Activated CD4-positive, alpha-beta T cell treated with anti-CD3 and anti-CD28 coated beads for 36 hours (primary cell): ENCODE results near the gene TPH1. TPM values are rescaled to one million over a fixed set of nuclear protein-coding genes. Genes with fewer than 3 reads are reported as not detected.

Source experiments
- ATAC-seq: fragments of 200-7000 bp; cut with Tn5 transposase; one replicate; pipeline ENCODE4 v1.10.0; 2021; ENCODE audit warnings: mild to moderate bottlenecking, moderate library complexity
- CTCF ChIA-PET: fragments of 350-600 bp; sonication (Branson Sonifier 250); formaldehyde crosslinking; loops from one replicate; lab custom pipeline; 2021; ENCODE audit warnings: antibody characterized with exemption; lab: Charles Lee
- POLR2A ChIA-PET: fragments of 350-600 bp; sonication (Branson Sonifier 250); formaldehyde crosslinking; loops from one replicate; lab custom pipeline; 2021; ENCODE audit warnings: antibody characterized with exemption, inconsistent platforms; lab: Charles Lee
- DNase-seq: peaks from one replicate; pipeline ENCODE4 v3.0.0-alpha.2; 2020
- H3K27ac Mint-ChIP-seq: one replicate; pipeline ENCODE4 v1.8.0; 2021; ENCODE audit warnings: mixed read lengths
- H3K27me3 Mint-ChIP-seq: one replicate; pipeline ENCODE4 v1.8.0; 2021; ENCODE audit warnings: mixed read lengths
- H3K36me3 Mint-ChIP-seq: one replicate; pipeline ENCODE4 v1.8.0; 2021; ENCODE audit warnings: low read depth, mixed read lengths
- H3K4me1 Mint-ChIP-seq: one replicate; pipeline ENCODE4 v1.8.0; 2021; ENCODE audit warnings: mixed read lengths
- H3K4me3 Mint-ChIP-seq: one replicate; pipeline ENCODE4 v1.8.0; 2021; ENCODE audit warnings: mild to moderate bottlenecking, moderate library complexity, mixed read lengths
- H3K9me3 Mint-ChIP-seq: one replicate; pipeline ENCODE4 v1.8.0; 2021; ENCODE audit warnings: low read depth, mixed read lengths
- intact Hi-C, 2 experiments: fragments of 100-400 bp; cut with DNase I in 1 of 2; cut with micrococcal nuclease in 1 of 2; formaldehyde crosslinking; loops; one replicate each; pipeline versions ENCODE4 v1.14.2 to v1.15.1; 2022 to 2024; cut with DNase I, micrococcal nuclease
- total RNA-seq, 2 experiments: library from RNA; stranded (reverse); gene quantifications; one replicate each; pipeline ENCODE4 v1.2.3, GENCODE V29; 2021

The TPH1 gene
- total RNA-seq = under 1 TPM; 0.18 to 0.23 TPM

DNA sequence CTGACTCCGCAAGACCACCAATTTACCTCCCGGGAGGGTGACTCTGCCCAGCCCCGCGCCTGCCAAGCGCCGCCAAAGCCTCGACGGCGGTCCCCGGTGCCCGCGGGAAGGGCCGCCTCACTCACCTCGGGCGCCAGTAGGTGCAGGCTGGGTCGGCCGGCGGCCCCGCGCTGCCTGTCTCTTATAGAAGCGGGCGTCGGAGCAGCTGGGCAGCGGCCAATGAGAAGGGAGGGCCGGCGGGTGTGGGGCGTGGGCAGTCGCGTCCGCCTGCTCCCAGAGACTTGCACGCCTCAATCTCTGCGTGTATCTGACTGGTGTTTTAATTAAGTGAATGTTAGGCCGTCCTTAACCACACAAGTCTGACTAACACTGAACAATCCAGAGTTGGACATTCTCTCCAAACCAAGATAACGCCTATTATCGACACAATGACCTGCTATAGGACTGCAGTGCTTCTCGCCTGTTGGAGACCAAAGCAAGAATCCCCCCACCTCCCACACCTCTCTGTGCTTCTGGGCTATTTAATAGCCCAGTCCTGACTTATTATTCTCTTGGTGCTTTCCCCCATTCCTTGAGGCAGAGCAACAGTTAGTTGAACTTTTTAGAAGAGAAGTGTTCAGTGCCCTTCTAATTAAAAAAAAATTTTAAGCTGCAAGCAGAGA is at the start of gene TPH1:
Gene TPH1 (minus strand): TSS at position 154 of the 662 bp plus-strand sequence. CDS start 5,507 bp downstream, outside the sequence.
- POLR2A ChIA-PET = no interaction called here
- CTCF ChIA-PET = interaction anchor here (0.6 to 0.7 kb wide), 2 partner anchors 49 to 60 kb away, joined by 3 to 4 read pairs; no protein-coding TSS in a partner anchor

DNA sequence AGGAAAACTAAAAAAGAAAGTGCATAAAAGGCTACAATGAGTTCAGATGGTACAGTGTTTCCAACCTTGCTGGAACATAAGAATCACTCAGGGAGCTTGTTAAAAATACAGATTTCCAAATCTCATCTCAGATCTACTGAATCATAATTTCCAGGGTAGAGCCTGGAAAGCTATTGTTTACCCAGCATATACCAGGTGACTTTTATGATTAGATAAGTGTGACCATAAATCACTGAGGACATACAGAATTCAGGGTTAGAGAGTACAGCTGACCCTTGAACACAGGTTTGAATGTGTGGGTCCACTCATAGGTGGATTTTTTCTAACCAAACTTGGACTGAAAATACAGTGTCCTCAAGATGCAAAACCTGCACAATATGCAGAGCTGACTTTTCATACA is 47.9 kb upstream of the TPH1 start:
- ATAC-seq = no peak
- ChIA-PET CTCF (interaction anchor here (0.8 to 2.0 kb wide), 5 partner anchors 12 to 115 kb away, joined by 3 to 5 read pairs (median 4); partner anchors contain the start of gene SAAL1), POLR2A (no interaction called here)
- no peaks in the 10 kb centered on the region for H3K27me3 Mint-ChIP-seq
- DNase-seq = no peak
- peak overlapping the region; percentile 43 for H3K27ac Mint-ChIP-seq
- H3K4me1 Mint-ChIP-seq = peaks cover 25% of the 10 kb centered on the region
- H3K36me3 Mint-ChIP-seq = peaks cover 54% of the 10 kb centered on the region
- H3K9me3 Mint-ChIP-seq = no peaks in the 10 kb centered on the region
- intact Hi-C loops = no loop called here
- no peak overlapping the region for H3K4me3 Mint-ChIP-seq

More for the DNA sequence above, at the start of gene TPH1:
- Mint-ChIP-seq H3K36me3 (peaks cover 1% of the 10 kb centered on the region), H3K4me3 (no peak within 1 kb of the TSS), H3K27me3 (peaks cover 40% of the 10 kb centered on the region), H3K4me1 (no peaks in the 10 kb centered on the region), H3K27ac (no peak within 1 kb of the TSS), H3K9me3 (peaks cover 2% of the 10 kb centered on the region)
- peak; percentile 14 for DNase-seq
- ATAC-seq = no peak
- intact Hi-C loops = no loop called here

GRCh38 chr11:18091731-18092130 is 45.7 kb upstream of the TPH1 start:
- ATAC-seq (no peak), DNase-seq (no peak)
- peak overlapping the region; percentile 52 for H3K27ac Mint-ChIP-seq
- ChIA-PET POLR2A (no interaction called here), CTCF (interaction anchor here (1.2 kb wide), 1 partner anchor 17 kb away, joined by 4 read pairs; no protein-coding TSS in a partner anchor)
- peaks cover 60% of the 10 kb centered on the region for H3K36me3 Mint-ChIP-seq
- no peaks in the 10 kb centered on the region for H3K27me3 Mint-ChIP-seq
- intact Hi-C loops = no loop called here
- H3K9me3 Mint-ChIP-seq = no peaks in the 10 kb centered on the region
- no peak overlapping the region for H3K4me3 Mint-ChIP-seq
- H3K4me1 Mint-ChIP-seq = peaks cover 25% of the 10 kb centered on the region

- POLR2A ChIA-PET = no interaction called here
- ATAC-seq = no peak
- CTCF ChIA-PET = interaction anchor here (1.3 to 2.5 kb wide), 3 partner anchors 15 to 26 kb away, joined by 5 to 9 read pairs (median 5); partner anchors contain the start of gene SAAL1
- no peaks in the 10 kb centered on the region for H3K9me3 Mint-ChIP-seq
- no peaks in the 10 kb centered on the region for H3K27me3 Mint-ChIP-seq
- no peak for DNase-seq
- peaks cover 48% of the 10 kb centered on the region for H3K36me3 Mint-ChIP-seq
- intact Hi-C loops = no loop called here
- no peak overlapping the region for H3K27ac Mint-ChIP-seq
- H3K4me1 Mint-ChIP-seq = peaks cover 20% of the 10 kb centered on the region
- no peak overlapping the region for H3K4me3 Mint-ChIP-seq
These were observed 42.9 kb upstream of the TPH1 start for GRCh38 chr11:18088966-18089365.

- ChIA-PET CTCF (interaction anchor here (2.5 kb wide), 1 partner anchor 18 kb away, joined by 9 read pairs; the partner anchor contains the start of gene SAAL1), POLR2A (no interaction called here)
- Mint-ChIP-seq H3K27me3 (no peaks in the 10 kb centered on the region), H3K9me3 (no peaks in the 10 kb centered on the region), H3K4me1 (peaks cover 15% of the 10 kb centered on the region), H3K4me3 (no peak overlapping the region), H3K36me3 (peaks cover 47% of the 10 kb centered on the region), H3K27ac (no peak overlapping the region)
- ATAC-seq (no peak), DNase-seq (no peak)
- intact Hi-C loops = no loop called here
These were observed 42.3 kb upstream of the TPH1 start for GRCh38 chr11:18088366-18088765.

DNA sequence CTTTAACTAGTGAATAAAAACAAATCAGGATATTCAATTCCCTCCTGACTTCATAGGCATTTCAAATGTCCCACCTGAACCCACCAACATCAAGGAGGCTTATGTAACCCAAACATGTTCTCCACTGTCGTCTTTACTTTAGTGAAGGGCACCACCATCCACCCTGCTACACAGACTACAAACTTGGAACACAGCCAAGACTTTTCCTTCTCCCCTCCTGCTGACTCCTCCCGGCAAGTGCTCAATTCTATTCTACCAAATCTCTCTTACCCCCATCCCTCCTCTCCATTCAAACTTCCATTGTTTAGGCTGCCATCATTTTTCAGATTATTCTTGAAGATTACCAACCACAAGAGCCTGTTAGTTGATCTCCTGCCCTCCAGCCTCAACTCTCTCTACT is 35.5 kb upstream of the TPH1 start:
- Mint-ChIP-seq H3K36me3 (peaks cover 30% of the 10 kb centered on the region), H3K27me3 (no peaks in the 10 kb centered on the region), H3K4me3 (no peak overlapping the region), H3K4me1 (no peaks in the 10 kb centered on the region), H3K9me3 (no peaks in the 10 kb centered on the region), H3K27ac (no peak overlapping the region)
- no peak for DNase-seq
- ChIA-PET POLR2A (no interaction called here), CTCF (interaction anchor here (1.0 to 1.8 kb wide), 3 partner anchors 21 to 33 kb away, joined by 3 to 6 read pairs (median 4); partner anchors contain the start of gene SAAL1)
- ATAC-seq = no peak
- intact Hi-C loops = no loop called here

DNA sequence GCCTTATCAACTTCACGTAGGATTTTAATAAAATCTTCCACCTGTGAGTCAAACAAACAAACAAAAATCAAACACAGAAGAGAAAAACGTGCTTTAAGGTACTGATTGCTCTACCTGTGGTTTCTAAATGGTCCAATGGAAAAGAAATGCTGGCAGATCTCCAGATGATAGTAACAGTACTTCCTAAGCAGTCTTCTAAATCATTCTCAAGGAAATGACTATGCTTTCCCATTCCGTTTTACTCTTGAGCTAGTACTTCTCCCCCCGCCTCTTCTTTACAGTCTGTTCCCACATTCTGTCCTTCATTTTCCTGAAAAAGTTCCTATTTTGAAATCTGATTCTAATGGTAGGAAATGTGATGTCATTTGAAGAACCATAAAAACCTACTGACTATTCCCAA is 34.4 kb upstream of the TPH1 start:
- Mint-ChIP-seq H3K4me3 (no peak overlapping the region), H3K27ac (no peak overlapping the region)
- DNase-seq = no peak

DNA sequence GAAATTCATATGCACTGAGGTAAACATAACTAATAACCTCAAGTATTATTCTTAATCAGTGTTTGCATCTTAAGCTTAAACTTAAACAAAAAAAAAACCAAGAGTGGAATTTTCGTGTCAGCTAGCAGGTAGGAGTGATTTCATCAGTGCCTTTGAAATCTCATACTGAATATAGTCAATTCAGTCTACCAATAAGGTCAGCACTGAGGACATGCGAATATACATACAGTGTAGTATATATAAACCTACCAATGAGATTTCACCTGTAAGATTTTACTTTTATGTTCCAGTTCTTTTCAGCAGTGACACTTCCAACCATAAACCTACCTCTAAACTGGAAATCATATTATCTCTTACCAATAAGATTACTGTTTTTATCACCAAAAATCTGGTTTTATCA is 32.8 kb upstream of the TPH1 start:
- ATAC-seq = peak; percentile 85
- H3K4me1 Mint-ChIP-seq = no peaks in the 10 kb centered on the region
- ChIA-PET CTCF (interaction anchor here (1.6 kb wide), 1 partner anchor 15 kb away, joined by 4 read pairs; no protein-coding TSS in a partner anchor), POLR2A (interaction anchor here (0.6 kb wide), 2 partner anchors 35 to 1216 kb away, joined by 3 to 9 read pairs; no protein-coding TSS in a partner anchor)
- no peak overlapping the region for H3K4me3 Mint-ChIP-seq
- H3K36me3 Mint-ChIP-seq = peaks cover 27% of the 10 kb centered on the region
- H3K9me3 Mint-ChIP-seq = no peaks in the 10 kb centered on the region
- no peaks in the 10 kb centered on the region for H3K27me3 Mint-ChIP-seq
- H3K27ac Mint-ChIP-seq = no peak overlapping the region
- no peak for DNase-seq
- intact Hi-C loops = no loop called here

More for the DNA sequence above, 34.4 kb upstream of the TPH1 start:
- H3K9me3 Mint-ChIP-seq = no peaks in the 10 kb centered on the region
- H3K27me3 Mint-ChIP-seq = no peaks in the 10 kb centered on the region
- intact Hi-C loops = no loop called here
- POLR2A ChIA-PET = no interaction called here
- no peak for ATAC-seq
- no peaks in the 10 kb centered on the region for H3K4me1 Mint-ChIP-seq
- CTCF ChIA-PET = interaction anchor here (1.0 to 1.8 kb wide), 4 partner anchors 14 to 91 kb away, joined by 3 to 6 read pairs (median 4); partner anchors contain the start of gene SAAL1
- peaks cover 29% of the 10 kb centered on the region for H3K36me3 Mint-ChIP-seq

GRCh38 chr11:18075444-18075843 is 29.4 kb upstream of the TPH1 start:
- Mint-ChIP-seq H3K4me3 (no peak overlapping the region), H3K4me1 (no peaks in the 10 kb centered on the region), H3K9me3 (no peaks in the 10 kb centered on the region), H3K36me3 (peaks cover 14% of the 10 kb centered on the region), H3K27me3 (no peaks in the 10 kb centered on the region), H3K27ac (no peak overlapping the region)
- DNase-seq (no peak), ATAC-seq (no peak)
- CTCF ChIA-PET = interaction anchor here (0.6 kb wide), 1 partner anchor 102 kb away, joined by 3 read pairs; no protein-coding TSS in a partner anchor
- intact Hi-C loops = no loop called here
- POLR2A ChIA-PET = no interaction called here

DNA sequence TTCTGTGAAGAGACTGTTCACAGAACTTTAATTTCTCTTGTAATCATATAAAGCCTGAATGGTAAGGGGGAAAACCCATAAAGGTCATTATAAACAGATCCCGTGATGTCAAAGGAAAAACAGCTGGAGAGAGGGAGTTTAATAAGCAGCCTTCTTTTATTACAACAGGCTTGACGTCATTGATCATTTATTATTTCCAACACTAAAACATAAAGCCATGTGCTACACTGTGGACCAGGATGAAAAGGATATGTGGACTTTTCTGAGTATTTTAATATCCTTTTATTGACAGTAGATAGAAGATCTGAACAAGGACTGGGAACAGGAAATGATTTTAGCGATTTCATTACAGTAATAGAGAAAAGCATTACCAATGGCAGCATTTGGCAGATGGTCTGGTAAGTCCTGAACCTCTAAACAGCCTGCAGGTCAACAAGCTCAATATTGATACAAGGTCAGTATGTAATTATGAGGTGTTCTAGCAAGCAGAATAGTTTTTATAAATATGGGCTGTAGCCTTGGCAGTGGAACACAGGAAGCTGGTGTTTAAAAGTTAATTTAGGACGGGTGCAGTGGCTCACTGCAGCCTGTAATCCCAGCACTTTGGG is 25.1 kb upstream of the TPH1 start:
- H3K36me3 Mint-ChIP-seq = peaks cover 2% of the 10 kb centered on the region
- no peak overlapping the region for H3K27ac Mint-ChIP-seq
- no peaks in the 10 kb centered on the region for H3K4me1 Mint-ChIP-seq
- POLR2A ChIA-PET = no interaction called here
- no peak for ATAC-seq
- CTCF ChIA-PET = interaction anchor here (0.7 to 1.1 kb wide), 2 partner anchors 13 to 206 kb away, joined by 3 read pairs; no protein-coding TSS in a partner anchor
- intact Hi-C loops = no loop called here
- no peaks in the 10 kb centered on the region for H3K27me3 Mint-ChIP-seq
- no peak for DNase-seq
- H3K4me3 Mint-ChIP-seq = no peak overlapping the region
- H3K9me3 Mint-ChIP-seq = no peaks in the 10 kb centered on the region

GRCh38 chr11:18067372-18067771 is 21.3 kb upstream of the TPH1 start:
- no peak for ATAC-seq
- peaks cover 2% of the 10 kb centered on the region for H3K36me3 Mint-ChIP-seq
- DNase-seq = no peak

More at GRCh38 chr11:18067372-18067771, 21.3 kb upstream of the TPH1 start:
- POLR2A ChIA-PET = no interaction called here
- Mint-ChIP-seq H3K4me1 (no peaks in the 10 kb centered on the region), H3K9me3 (no peaks in the 10 kb centered on the region), H3K4me3 (no peak overlapping the region), H3K27me3 (no peaks in the 10 kb centered on the region), H3K27ac (no peak overlapping the region)
- CTCF ChIA-PET = interaction anchor here (0.6 kb wide), 1 partner anchor 198 kb away, joined by 3 read pairs; the partner anchor contains the start of gene SAA1
- intact Hi-C loops = no loop called here
